GM23248 (cell line): Measurements from ENCODE around the gene FKBP8.

Experiments
- EZH2 ChIP-seq: fragments of 200-600 bp; sonication (generic); IDR thresholded peaks from 2 replicates; pipeline ENCODE4 v1.6.1; 2018; ENCODE audit warnings: antibody characterized with exemption, mild to moderate bottlenecking; ENCODE audit not compliant: insufficient read depth, poor library complexity, severe bottlenecking
- EZH2phosphoT487 ChIP-seq: fragments of 200-600 bp; sonication (generic); IDR thresholded peaks from 2 replicates; pipeline ENCODE4 v1.6.1; 2018; ENCODE audit warnings: antibody characterized with exemption, moderate library complexity, mild to moderate bottlenecking, low read depth; ENCODE audit not compliant: insufficient read depth

DNA sequence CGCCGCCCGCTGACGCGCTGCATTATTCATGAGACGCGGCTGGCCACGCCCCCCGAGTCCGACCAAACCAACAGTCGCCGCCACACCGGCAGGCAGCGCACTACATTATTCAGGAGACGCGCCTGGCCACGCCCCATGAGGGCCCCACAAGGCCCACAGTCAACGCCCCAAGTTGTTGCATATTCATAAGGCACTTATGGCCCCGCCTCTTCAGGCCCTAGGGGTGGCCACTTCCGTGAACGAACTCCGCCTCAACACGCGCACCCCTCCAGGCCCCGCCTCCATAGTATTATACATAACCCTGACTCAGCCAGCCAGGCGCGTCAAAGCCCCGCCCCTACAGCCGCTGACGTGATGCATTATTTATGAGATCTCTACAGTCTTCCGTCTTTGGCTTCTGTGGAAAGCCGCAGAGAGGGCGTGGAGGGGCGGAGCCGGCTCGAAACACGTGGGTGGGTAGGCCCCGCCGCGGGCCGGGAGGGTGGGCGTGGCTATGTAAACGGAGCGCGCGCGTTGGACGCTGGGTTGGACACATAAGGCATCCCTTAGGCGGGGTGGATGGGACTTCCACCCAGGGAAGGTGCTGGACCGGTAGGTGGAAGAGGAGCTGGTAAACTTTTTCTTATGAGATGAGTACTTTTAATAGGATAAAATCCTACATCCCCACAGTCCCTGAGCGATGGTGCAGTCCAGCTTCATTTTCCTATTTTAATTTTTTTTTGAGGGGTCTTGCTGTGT is 21.1 kb downstream of the FKBP8 start:
- TF ChIP-seq EZH2 (no peak), EZH2phosphoT487 (no peak)
